Stimulated activated CD8-positive, alpha-beta memory T cell treated with anti-CD3 and anti-CD28 coated beads, Interleukin-2, amount 100 ng/mL, for 48 hours (primary cell): ENCODE results near the gene SPTBN4.
"Not testable (repeated sequence)": the region's sequence is repeated elsewhere in the genome, so short reads cannot be mapped to it uniquely, and the experiment has no call there.

ENCODE experiments used
- DNase-seq, 2 donors: peaks; one replicate each; pipeline ENCODE4 v3.0.0-alpha.2; 2020; ENCODE audit warnings: low read depth in 2 of 2

The SPTBN4 gene

GRCh38 chr19:40585982-40586422 is 119.2 kb downstream of the SPTBN4 start:
- no peak for DNase-seq

GRCh38 chr19:40586611-40587010 is 119.8 kb downstream of the SPTBN4 start:
- no peak for DNase-seq

GRCh38 chr19:40588110-40588854 is 121.5 kb downstream of the SPTBN4 start:
- DNase-seq: no peak

GRCh38 chr19:40588926-40589569 is 122.2 kb downstream of the SPTBN4 start:
- no peak for DNase-seq

GRCh38 chr19:40589591-40590429 is 123.0 kb downstream of the SPTBN4 start:
- no peak for DNase-seq

GRCh38 chr19:40590464-40591265 is 123.9 kb downstream of the SPTBN4 start:
- no peak for DNase-seq

GRCh38 chr19:40591724-40592123 is 124.9 kb downstream of the SPTBN4 start:
- DNase-seq: not testable (repeated sequence)

GRCh38 chr19:40592170-40592569 is 125.4 kb downstream of the SPTBN4 start:
- no peak for DNase-seq

- DNase-seq: no peak
Measured at GRCh38 chr19:40594255-40594654, 127.5 kb downstream of the SPTBN4 start.

GRCh38 chr19:40594657-40595091 is 127.9 kb downstream of the SPTBN4 start:
- DNase-seq: no peak

- no peak for DNase-seq
Measured at GRCh38 chr19:40596608-40597328, 130.0 kb downstream of the SPTBN4 start.

- DNase-seq: no peak
Measured at GRCh38 chr19:40597329-40597838, 130.6 kb downstream of the SPTBN4 start.

- peak; percentile 78 to 81 for DNase-seq
Measured at GRCh38 chr19:40598121-40598917, 131.5 kb downstream of the SPTBN4 start.

- DNase-seq: no peak
Measured at GRCh38 chr19:40598918-40599307, 132.1 kb downstream of the SPTBN4 start.

- DNase-seq: no peak
Measured at GRCh38 chr19:40599331-40599901, 132.6 kb downstream of the SPTBN4 start.

- DNase-seq: no peak
Measured at GRCh38 chr19:40599902-40600569, 133.2 kb downstream of the SPTBN4 start.

GRCh38 chr19:40600570-40601133 is 133.9 kb downstream of the SPTBN4 start:
- DNase-seq: no peak

GRCh38 chr19:40601134-40601974 is 134.6 kb downstream of the SPTBN4 start, which contains the start of gene LTBP4:
Gene LTBP4, plus strand, starts transcription at chr19:40601369. Its CDS starts 19 bp downstream, at chr19:40601388.
- no peak for DNase-seq
